ENCODE results near the gene FASTK.

The FASTK gene

DNA sequence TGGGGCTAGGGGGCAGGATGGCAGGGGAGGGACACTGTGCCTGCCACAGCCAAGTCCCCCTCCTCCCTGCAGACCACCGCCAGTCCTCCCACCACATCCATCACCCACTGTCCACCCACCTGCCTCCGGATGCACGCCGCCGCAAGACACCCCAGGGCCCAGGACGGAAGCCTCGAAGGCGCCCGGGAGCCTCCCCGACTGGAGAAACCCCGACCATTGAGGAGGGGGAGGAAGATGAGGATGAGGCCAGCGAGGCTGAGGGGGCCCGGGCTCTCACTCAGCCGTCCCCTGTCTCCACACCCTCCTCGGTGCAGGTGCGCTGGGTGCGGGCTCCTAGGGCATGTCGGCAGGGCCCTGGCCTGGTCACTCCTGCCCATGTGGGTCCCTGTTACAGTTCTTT, 16.2 kb downstream of the FASTK start:
- peaks cover 40% of the 10 kb centered on the region for H3K36me3 ChIP-seq (ENCODE audit: control insufficient read depth, insufficient read depth, low read length)
- no peak overlapping the region for H3K4me3 ChIP-seq (ENCODE audit: insufficient read depth, low read depth, low read length, poor library complexity, severe bottlenecking)
- H3K27ac ChIP-seq (ENCODE audit: insufficient read depth, low read length, poor library complexity, severe bottlenecking): no peak overlapping the region
- DNase-seq: no peak
- H3K4me1 ChIP-seq (ENCODE audit: control insufficient read depth, insufficient read depth, low read length, poor library complexity, severe bottlenecking): peaks cover 12% of the 10 kb centered on the region
- H3K27me3 ChIP-seq (replicated peaks; ENCODE audit: control insufficient read depth, insufficient read depth, low read length, poor library complexity, severe bottlenecking): no peaks in the 10 kb centered on the region
- no peaks in the 10 kb centered on the region for H3K9me3 ChIP-seq (ENCODE audit: control insufficient read depth, low read length)

- H3K27ac ChIP-seq (ENCODE audit: insufficient read depth, low read length, poor library complexity, severe bottlenecking): no peak overlapping the region
- H3K27me3 ChIP-seq (replicated peaks; ENCODE audit: control insufficient read depth, insufficient read depth, low read length, poor library complexity, severe bottlenecking): no peaks in the 10 kb centered on the region
- no peak overlapping the region for H3K4me3 ChIP-seq (ENCODE audit: insufficient read depth, low read depth, low read length, poor library complexity, severe bottlenecking)
- peaks cover 21% of the 10 kb centered on the region for H3K4me1 ChIP-seq (ENCODE audit: control insufficient read depth, insufficient read depth, low read length, poor library complexity, severe bottlenecking)
- no peak for DNase-seq
- no peaks in the 10 kb centered on the region for H3K9me3 ChIP-seq (ENCODE audit: control insufficient read depth, low read length)
- H3K36me3 ChIP-seq (ENCODE audit: control insufficient read depth, insufficient read depth, low read length): peaks cover 34% of the 10 kb centered on the region
Measured at GRCh38 chr7:151063212-151063561, 17.4 kb downstream of the FASTK start.

- Histone ChIP-seq H3K27ac (ENCODE audit: insufficient read depth, low read length, poor library complexity, severe bottlenecking) (no peak overlapping the region), H3K36me3 (ENCODE audit: control insufficient read depth, insufficient read depth, low read length) (peaks cover 28% of the 10 kb centered on the region), H3K9me3 (ENCODE audit: control insufficient read depth, low read length) (no peaks in the 10 kb centered on the region), H3K27me3 (replicated peaks; ENCODE audit: control insufficient read depth, insufficient read depth, low read length, poor library complexity, severe bottlenecking) (no peaks in the 10 kb centered on the region), H3K4me3 (ENCODE audit: insufficient read depth, low read depth, low read length, poor library complexity, severe bottlenecking) (no peak overlapping the region), H3K4me1 (ENCODE audit: control insufficient read depth, insufficient read depth, low read length, poor library complexity, severe bottlenecking) (peaks cover 22% of the 10 kb centered on the region)
- no peak for DNase-seq
Measured at GRCh38 chr7:151062399-151063211, 18.0 kb downstream of the FASTK start.

GRCh38 chr7:151062111-151062398, 18.6 kb downstream of the FASTK start:
- H3K4me1 ChIP-seq (ENCODE audit: control insufficient read depth, insufficient read depth, low read length, poor library complexity, severe bottlenecking): peaks cover 26% of the 10 kb centered on the region
- no peaks in the 10 kb centered on the region for H3K9me3 ChIP-seq (ENCODE audit: control insufficient read depth, low read length)
- H3K27me3 ChIP-seq (replicated peaks; ENCODE audit: control insufficient read depth, insufficient read depth, low read length, poor library complexity, severe bottlenecking): no peaks in the 10 kb centered on the region
- H3K36me3 ChIP-seq (ENCODE audit: control insufficient read depth, insufficient read depth, low read length): peaks cover 23% of the 10 kb centered on the region
- H3K4me3 ChIP-seq (ENCODE audit: insufficient read depth, low read depth, low read length, poor library complexity, severe bottlenecking): no peak overlapping the region
- H3K27ac ChIP-seq (ENCODE audit: insufficient read depth, low read length, poor library complexity, severe bottlenecking): no peak overlapping the region
- no peak for DNase-seq

- no peak overlapping the region for H3K27ac ChIP-seq (ENCODE audit: insufficient read depth, low read length, poor library complexity, severe bottlenecking)
- H3K27me3 ChIP-seq (replicated peaks; ENCODE audit: control insufficient read depth, insufficient read depth, low read length, poor library complexity, severe bottlenecking): no peaks in the 10 kb centered on the region
- no peak for DNase-seq
- peaks cover 29% of the 10 kb centered on the region for H3K4me1 ChIP-seq (ENCODE audit: control insufficient read depth, insufficient read depth, low read length, poor library complexity, severe bottlenecking)
- no peaks in the 10 kb centered on the region for H3K9me3 ChIP-seq (ENCODE audit: control insufficient read depth, low read length)
- H3K4me3 ChIP-seq (ENCODE audit: insufficient read depth, low read depth, low read length, poor library complexity, severe bottlenecking): no peak overlapping the region
- H3K36me3 ChIP-seq (ENCODE audit: control insufficient read depth, insufficient read depth, low read length): peaks cover 22% of the 10 kb centered on the region
Measured at GRCh38 chr7:151061213-151062110, 19.1 kb downstream of the FASTK start.

DNA sequence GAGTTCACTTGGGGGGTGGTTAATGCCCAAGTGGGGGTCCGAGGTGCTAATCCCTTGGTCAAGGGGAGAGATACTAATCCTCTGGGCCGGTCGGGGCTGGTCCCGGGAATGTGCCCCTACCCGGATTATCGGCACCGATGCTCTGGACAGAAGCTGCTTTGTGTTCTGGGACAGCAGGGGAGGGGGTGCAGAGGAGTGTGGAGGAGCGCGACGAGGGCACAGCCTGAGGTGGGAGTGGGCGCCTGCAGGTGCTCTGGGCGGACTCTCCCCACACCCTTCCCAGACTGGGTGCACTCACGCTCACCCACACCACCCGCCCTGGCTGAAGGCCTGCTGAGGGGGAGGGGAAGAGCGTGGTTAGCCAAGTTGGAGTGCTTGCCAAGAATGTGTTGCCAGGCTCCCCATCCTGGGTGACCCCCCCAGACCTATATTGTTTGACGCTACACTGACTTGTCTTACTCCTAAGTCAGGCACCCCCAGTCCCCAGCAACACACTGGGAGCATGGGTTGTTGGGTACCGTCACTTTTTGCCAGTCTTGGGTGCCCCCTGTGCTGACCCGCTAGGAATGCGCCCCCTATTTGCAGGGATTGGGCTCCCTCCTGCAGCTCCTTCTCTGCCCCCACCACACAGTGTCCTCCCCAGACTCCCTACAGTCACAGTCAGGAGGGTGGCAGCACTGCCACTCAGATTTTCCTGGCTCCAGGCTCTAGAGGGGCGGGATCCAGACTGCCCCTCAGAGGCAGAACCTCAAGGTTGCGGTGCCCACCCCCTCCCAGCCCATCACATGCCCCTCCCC, 20.0 kb downstream of the FASTK start:
- H3K4me1 ChIP-seq (ENCODE audit: control insufficient read depth, insufficient read depth, low read length, poor library complexity, severe bottlenecking): peaks cover 29% of the 10 kb centered on the region
- H3K36me3 ChIP-seq (ENCODE audit: control insufficient read depth, insufficient read depth, low read length): peaks cover 19% of the 10 kb centered on the region
- H3K9me3 ChIP-seq (ENCODE audit: control insufficient read depth, low read length): no peaks in the 10 kb centered on the region
- DNase-seq: no peak
- no peaks in the 10 kb centered on the region for H3K27me3 ChIP-seq (replicated peaks; ENCODE audit: control insufficient read depth, insufficient read depth, low read length, poor library complexity, severe bottlenecking)
- H3K4me3 ChIP-seq (ENCODE audit: insufficient read depth, low read depth, low read length, poor library complexity, severe bottlenecking): peak overlapping the region; percentile 66
- peak overlapping the region; percentile 19 for H3K27ac ChIP-seq (ENCODE audit: insufficient read depth, low read length, poor library complexity, severe bottlenecking)

- peak overlapping the region; percentile 66 for H3K4me3 ChIP-seq (ENCODE audit: insufficient read depth, low read depth, low read length, poor library complexity, severe bottlenecking)
- peaks cover 29% of the 10 kb centered on the region for H3K4me1 ChIP-seq (ENCODE audit: control insufficient read depth, insufficient read depth, low read length, poor library complexity, severe bottlenecking)
- peaks cover 16% of the 10 kb centered on the region for H3K36me3 ChIP-seq (ENCODE audit: control insufficient read depth, insufficient read depth, low read length)
- H3K9me3 ChIP-seq (ENCODE audit: control insufficient read depth, low read length): no peaks in the 10 kb centered on the region
- no peaks in the 10 kb centered on the region for H3K27me3 ChIP-seq (replicated peaks; ENCODE audit: control insufficient read depth, insufficient read depth, low read length, poor library complexity, severe bottlenecking)
- peak overlapping the region; percentile 77 for H3K27ac ChIP-seq (ENCODE audit: insufficient read depth, low read length, poor library complexity, severe bottlenecking)
- DNase-seq: no peak
Measured at GRCh38 chr7:151060113-151060415, 20.5 kb downstream of the FASTK start.

GRCh38 chr7:151059367-151060112, 21.1 kb downstream of the FASTK start, which contains the start of gene SLC4A2:
Gene SLC4A2 (plus strand): TSS chr7:151059589. CDS start chr7:151061988, 2,399 bp downstream.
- H3K36me3 ChIP-seq (ENCODE audit: control insufficient read depth, insufficient read depth, low read length): peaks cover 10% of the 10 kb centered on the region
- peaks cover 29% of the 10 kb centered on the region for H3K4me1 ChIP-seq (ENCODE audit: control insufficient read depth, insufficient read depth, low read length, poor library complexity, severe bottlenecking)
- peak within 1 kb of the TSS; percentile 77 for H3K27ac ChIP-seq (ENCODE audit: insufficient read depth, low read length, poor library complexity, severe bottlenecking)
- no peaks in the 10 kb centered on the region for H3K9me3 ChIP-seq (ENCODE audit: control insufficient read depth, low read length)
- peak within 1 kb of the TSS; percentile 66 for H3K4me3 ChIP-seq (ENCODE audit: insufficient read depth, low read depth, low read length, poor library complexity, severe bottlenecking)
- H3K27me3 ChIP-seq (replicated peaks; ENCODE audit: control insufficient read depth, insufficient read depth, low read length, poor library complexity, severe bottlenecking): no peaks in the 10 kb centered on the region
- DNase-seq: peak; percentile 32 to 56 (median 53)

DNA sequence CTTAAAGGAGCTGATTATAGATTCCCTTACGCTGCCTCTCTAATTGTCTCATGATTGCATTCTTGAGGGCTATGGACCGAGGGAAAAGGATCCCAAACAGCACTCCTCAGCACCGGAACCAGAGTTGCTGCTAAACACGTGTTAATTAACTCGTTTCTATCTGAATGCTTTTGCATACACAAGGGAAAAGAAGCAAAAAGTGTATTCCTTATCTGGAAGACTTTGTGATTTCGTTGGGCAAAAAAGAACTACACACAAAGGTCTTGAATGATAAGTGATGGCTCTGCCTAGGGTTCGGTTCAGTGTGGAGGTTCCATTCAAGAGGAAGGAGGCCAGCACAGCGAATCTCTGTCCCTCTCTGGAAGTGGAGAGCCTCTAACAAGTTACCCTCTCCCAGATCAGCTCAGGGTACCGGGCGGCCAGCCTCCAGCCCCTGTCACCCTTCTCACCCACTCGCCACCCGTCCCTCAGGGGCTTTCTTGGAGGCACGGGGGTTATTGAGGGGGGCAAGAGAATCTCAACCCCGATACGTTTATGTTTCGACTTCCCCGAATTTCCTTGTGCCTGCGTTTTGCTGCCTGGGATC, 21.7 kb downstream of the FASTK start:
- H3K36me3 ChIP-seq (ENCODE audit: control insufficient read depth, insufficient read depth, low read length): peaks cover 5% of the 10 kb centered on the region
- DNase-seq: no peak
- no peaks in the 10 kb centered on the region for H3K9me3 ChIP-seq (ENCODE audit: control insufficient read depth, low read length)
- H3K27ac ChIP-seq (ENCODE audit: insufficient read depth, low read length, poor library complexity, severe bottlenecking): peak overlapping the region; percentile 77
- H3K27me3 ChIP-seq (replicated peaks; ENCODE audit: control insufficient read depth, insufficient read depth, low read length, poor library complexity, severe bottlenecking): no peaks in the 10 kb centered on the region
- peak overlapping the region; percentile 66 for H3K4me3 ChIP-seq (ENCODE audit: insufficient read depth, low read depth, low read length, poor library complexity, severe bottlenecking)
- H3K4me1 ChIP-seq (ENCODE audit: control insufficient read depth, insufficient read depth, low read length, poor library complexity, severe bottlenecking): peaks cover 29% of the 10 kb centered on the region
